Smooth muscle cell (in vitro differentiated cells): Measurements from ENCODE around the gene TMC3. TPM values are rescaled to one million over a fixed set of nuclear protein-coding genes. Genes with fewer than 3 reads are reported as not detected.
"Not testable (repeated sequence)": the region's sequence is repeated elsewhere in the genome, so short reads cannot be mapped to it uniquely, and the experiment has no call there.

Experiments used
- DNase-seq: peaks from one replicate; lab custom pipeline; 2025; ENCODE audit not compliant: unreplicated experiment; lab: John Stamatoyannopoulos, UW
- H2AFZ ChIP-seq: fragments of 200-600 bp; sonication (generic); 2 replicates; pipeline ENCODE4 v1.6.0; 2016; ENCODE audit warnings: antibody characterized with exemption, low read depth, mild to moderate bottlenecking
- H3F3A ChIP-seq: fragments of 200-600 bp; sonication (generic); 2 replicates; pipeline ENCODE4 v1.6.0; 2017; ENCODE audit warnings: antibody characterized with exemption, low read depth
- H3K27ac ChIP-seq: fragments of 200-600 bp; sonication (generic); 2 replicates; pipeline ENCODE4 v1.5.1; 2016; ENCODE audit warnings: low read depth, mild to moderate bottlenecking
- H3K27me3 ChIP-seq: fragments of 200-600 bp; sonication (generic); 2 replicates; pipeline ENCODE4 v1.6.1; 2016; ENCODE audit warnings: low read depth, mild to moderate bottlenecking
- H3K36me3 ChIP-seq: fragments of 200-600 bp; sonication (generic); 2 replicates; pipeline ENCODE4 v1.5.1; 2016; ENCODE audit warnings: low read depth
- H3K4me1 ChIP-seq: fragments of 200-600 bp; sonication (generic); 2 replicates; pipeline ENCODE4 v1.5.1; 2016; ENCODE audit warnings: low read depth
- H3K4me2 ChIP-seq: fragments of 200-600 bp; sonication (generic); 2 replicates; pipeline ENCODE4 v1.6.0; 2016; ENCODE audit warnings: mild to moderate bottlenecking
- H3K4me3 ChIP-seq: fragments of 200-600 bp; sonication (generic); 2 replicates; pipeline ENCODE4 v1.5.1; 2016; ENCODE audit warnings: mild to moderate bottlenecking
- H3K79me2 ChIP-seq: fragments of 200-600 bp; sonication (generic); 2 replicates; pipeline ENCODE4 v1.6.0; 2016; ENCODE audit warnings: low read depth, mild to moderate bottlenecking
- H3K9ac ChIP-seq: fragments of 200-600 bp; sonication (generic); 2 replicates; pipeline ENCODE4 v1.6.0; 2016; ENCODE audit warnings: low read depth
- H3K9me3 ChIP-seq: fragments of 200-600 bp; sonication (generic); replicated peaks from 2 replicates; pipeline ENCODE4 v1.5.1; 2016; ENCODE audit warnings: low read depth
- H4K20me1 ChIP-seq: fragments of 200-600 bp; sonication (generic); 2 replicates; pipeline ENCODE4 v1.6.0; 2016; ENCODE audit warnings: low read depth
- CTCF ChIP-seq: fragments of 200-600 bp; sonication (generic); IDR thresholded peaks from 2 replicates; pipeline ENCODE4 v1.5.1; 2017; ENCODE audit warnings: borderline replicate concordance, mild to moderate bottlenecking, antibody characterized with exemption; ENCODE audit not compliant: insufficient read depth, poor library complexity, severe bottlenecking
- WGBS: methylation state at CpG from one replicate; pipeline ENCODE4 v1.1.7; 2016; ENCODE audit warnings: low lambda C conversion rate; 5-methylcytosine and 5-hydroxymethylcytosine counted together
- polyA plus RNA-seq: library from polyadenylated mRNA; unstranded; fragments of >200 nt; fragmentation: Nextera tagmentation; extraction: Ambion mirVana; gene quantifications from 2 replicates; pipeline ENCODE4 v1.2.1, GENCODE V29; 2016
- total RNA-seq: library from RNA; depleted of rRNA; stranded (reverse); fragments of >200 nt; gene quantifications from 2 replicates; pipeline ENCODE4 v1.2.3, GENCODE V29; 2014

The TMC3 gene
- total and polyA plus RNA-seq, 2 experiments from 2014 or later, result not detected

GRCh38 chr15:81356252-81356651 lies 17.8 kb downstream of the TMC3 start:
- TF ChIP-seq CTCF, result no peak
- Histone ChIP-seq H4K20me1 (no peaks in the 10 kb centered on the region), H3K79me2 (no peaks in the 10 kb centered on the region), H3K36me3 (no peaks in the 10 kb centered on the region), H3K4me1 (no peaks in the 10 kb centered on the region), H3K4me2 (no peak overlapping the region), H3F3A (no peaks in the 10 kb centered on the region), H3K27me3 (peaks cover 5% of the 10 kb centered on the region), H3K27ac (no peak overlapping the region), H3K9me3 (no peaks in the 10 kb centered on the region), H2AFZ (no peak overlapping the region), H3K4me3 (no peak overlapping the region), H3K9ac (no peak overlapping the region)
- 89% methylated on average over 5 of the region's 5 CpGs for WGBS
- no peak for DNase-seq

- WGBS, result 89% methylated on average over 5 of the region's 5 CpGs
- H3K4me3 ChIP-seq, result no peak overlapping the region
- H3K4me2 ChIP-seq, result no peak overlapping the region
- no peaks in the 10 kb centered on the region for H3F3A ChIP-seq
- no peaks in the 10 kb centered on the region for H3K36me3 ChIP-seq
- peaks cover 3% of the 10 kb centered on the region for H3K27me3 ChIP-seq
- H3K79me2 ChIP-seq, result no peaks in the 10 kb centered on the region
- H2AFZ ChIP-seq, result no peak overlapping the region
- no peaks in the 10 kb centered on the region for H3K4me1 ChIP-seq
- H3K9me3 ChIP-seq, result no peaks in the 10 kb centered on the region
- DNase-seq, result no peak
- no peaks in the 10 kb centered on the region for H4K20me1 ChIP-seq
- no peak for TF ChIP-seq CTCF
- no peak overlapping the region for H3K27ac ChIP-seq
- no peak overlapping the region for H3K9ac ChIP-seq
Observed at GRCh38 chr15:81351651-81352050, 22.4 kb downstream of the TMC3 start.

DNA sequence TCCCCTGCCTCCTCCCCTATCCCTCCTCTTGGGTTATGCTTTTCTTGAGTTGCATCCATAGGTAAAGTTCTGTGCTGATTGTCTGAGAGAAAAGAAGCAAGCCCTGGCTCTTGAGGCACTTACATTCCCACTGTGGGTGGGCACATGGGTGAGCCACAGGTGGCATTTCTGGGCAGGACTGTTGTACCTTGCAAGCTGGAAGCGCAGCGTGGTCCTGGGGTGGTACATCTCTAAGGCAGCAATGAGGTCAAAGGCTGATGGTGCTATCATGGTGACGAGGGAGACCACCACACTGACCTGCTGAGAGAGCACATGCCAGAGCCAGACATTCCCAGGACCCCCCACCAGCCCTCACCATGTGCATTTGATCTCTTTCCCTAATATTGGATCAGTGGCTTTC lies 24.7 kb downstream of the TMC3 start:
- 93% methylated on average over 3 of the region's 3 CpGs for WGBS

GRCh38 chr15:81348691-81349090 lies 25.3 kb downstream of the TMC3 start:
- not testable (repeated sequence) for H3K36me3 ChIP-seq, H3K27me3 ChIP-seq, H3K4me3 ChIP-seq, H3K4me1 ChIP-seq, DNase-seq, H3K9me3 ChIP-seq, H3K79me2 ChIP-seq, H3K4me2 ChIP-seq, H3K27ac ChIP-seq, H2AFZ ChIP-seq, H3F3A ChIP-seq, H3K9ac ChIP-seq, H4K20me1 ChIP-seq
- WGBS, result 92% methylated on average over 11 of the region's 11 CpGs

More for the DNA sequence above, 24.7 kb downstream of the TMC3 start:
- TF ChIP-seq CTCF, result no peak
- Histone ChIP-seq H3K4me2 (no peak overlapping the region), H3K9ac (no peak overlapping the region), H3K27ac (no peak overlapping the region), H3K36me3 (no peaks in the 10 kb centered on the region), H3K79me2 (no peaks in the 10 kb centered on the region), H3F3A (no peaks in the 10 kb centered on the region), H3K4me3 (no peak overlapping the region), H3K9me3 (no peaks in the 10 kb centered on the region), H2AFZ (no peak overlapping the region), H3K27me3 (peaks cover 7% of the 10 kb centered on the region), H3K4me1 (no peaks in the 10 kb centered on the region), H4K20me1 (no peaks in the 10 kb centered on the region)
- DNase-seq, result no peak
